GM21529 (cell line): ENCODE results near the gene JUND.

Source experiments
- ATAC-seq: cut with Tn5 transposase; IDR thresholded peaks from one replicate; pipeline ENCODE4 v1.9.1; 2021; ENCODE audit not compliant: unreplicated experiment

JUND gene

DNA sequence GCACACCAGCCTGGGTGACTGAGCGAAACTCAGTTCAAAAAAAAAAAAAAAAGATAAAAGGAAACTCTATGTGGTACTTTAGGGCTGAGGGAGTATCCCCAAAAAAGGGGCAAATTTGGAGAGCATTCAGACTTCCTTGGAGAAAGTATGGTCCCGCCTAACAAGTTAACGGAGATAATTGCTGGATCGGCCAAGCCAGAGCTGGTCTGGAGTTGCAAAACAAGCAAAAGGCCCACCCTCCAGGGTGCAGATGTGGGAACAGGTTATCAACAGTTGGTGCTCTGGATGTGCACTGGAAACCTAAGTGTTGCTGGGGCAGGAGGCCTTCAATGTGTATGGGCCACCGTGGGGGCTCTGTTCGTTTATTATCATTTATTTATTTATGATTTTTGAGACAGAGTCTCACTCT, 10.0 kb downstream of the JUND start:
- ATAC-seq = no peak

DNA sequence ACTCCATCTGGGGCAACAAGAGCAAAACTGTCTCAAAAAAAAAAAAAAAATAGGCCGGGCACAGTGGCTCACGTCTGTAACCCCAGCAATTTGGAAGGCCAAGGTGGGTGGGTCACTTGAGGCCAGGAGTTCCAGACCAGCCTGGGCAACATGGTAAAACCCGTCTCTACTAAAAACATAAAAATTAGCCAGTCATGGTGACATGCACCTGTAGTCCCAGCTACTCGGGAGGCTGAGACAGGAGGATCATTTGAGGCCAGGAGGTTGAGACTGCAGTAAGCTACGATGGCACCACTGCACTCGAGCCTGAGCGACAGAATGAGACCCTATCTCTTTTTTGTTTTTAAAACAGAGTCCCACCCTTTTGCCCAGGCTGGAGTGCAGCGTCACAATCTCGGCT, 11.1 kb downstream of the JUND start:
- ATAC-seq = no peak

DNA sequence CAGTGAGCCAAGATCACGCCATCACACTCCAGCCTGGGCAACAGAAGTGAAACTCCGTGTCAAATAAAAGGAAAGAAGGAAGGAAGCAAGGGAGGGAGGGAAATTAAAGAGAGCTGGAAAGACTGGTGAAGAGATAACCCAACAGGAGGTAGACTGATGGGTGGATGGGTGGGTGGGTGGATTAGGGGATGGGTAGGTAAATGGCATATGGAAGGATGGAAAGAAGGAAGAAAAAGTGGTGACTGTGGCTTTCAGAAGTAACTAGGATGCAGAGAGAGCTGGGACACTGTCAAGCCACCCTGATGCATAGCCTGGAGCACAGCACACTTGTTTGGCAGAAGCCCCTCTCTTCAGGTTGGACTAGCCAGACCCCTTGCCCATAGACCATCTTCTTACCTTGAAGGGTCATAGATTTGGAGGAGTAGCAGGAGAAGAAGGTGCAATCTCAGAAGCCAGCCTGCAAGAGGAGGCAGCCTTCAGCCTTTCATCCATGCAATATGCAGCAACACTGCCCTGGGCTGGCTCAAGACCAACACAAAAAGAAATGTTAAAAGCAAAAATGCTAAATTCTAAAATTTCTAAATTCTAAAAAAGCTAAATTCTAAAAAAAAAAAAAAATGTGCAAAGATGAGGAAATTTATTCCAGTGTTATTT, 12.2 kb downstream of the JUND start:
- no peak for ATAC-seq

DNA sequence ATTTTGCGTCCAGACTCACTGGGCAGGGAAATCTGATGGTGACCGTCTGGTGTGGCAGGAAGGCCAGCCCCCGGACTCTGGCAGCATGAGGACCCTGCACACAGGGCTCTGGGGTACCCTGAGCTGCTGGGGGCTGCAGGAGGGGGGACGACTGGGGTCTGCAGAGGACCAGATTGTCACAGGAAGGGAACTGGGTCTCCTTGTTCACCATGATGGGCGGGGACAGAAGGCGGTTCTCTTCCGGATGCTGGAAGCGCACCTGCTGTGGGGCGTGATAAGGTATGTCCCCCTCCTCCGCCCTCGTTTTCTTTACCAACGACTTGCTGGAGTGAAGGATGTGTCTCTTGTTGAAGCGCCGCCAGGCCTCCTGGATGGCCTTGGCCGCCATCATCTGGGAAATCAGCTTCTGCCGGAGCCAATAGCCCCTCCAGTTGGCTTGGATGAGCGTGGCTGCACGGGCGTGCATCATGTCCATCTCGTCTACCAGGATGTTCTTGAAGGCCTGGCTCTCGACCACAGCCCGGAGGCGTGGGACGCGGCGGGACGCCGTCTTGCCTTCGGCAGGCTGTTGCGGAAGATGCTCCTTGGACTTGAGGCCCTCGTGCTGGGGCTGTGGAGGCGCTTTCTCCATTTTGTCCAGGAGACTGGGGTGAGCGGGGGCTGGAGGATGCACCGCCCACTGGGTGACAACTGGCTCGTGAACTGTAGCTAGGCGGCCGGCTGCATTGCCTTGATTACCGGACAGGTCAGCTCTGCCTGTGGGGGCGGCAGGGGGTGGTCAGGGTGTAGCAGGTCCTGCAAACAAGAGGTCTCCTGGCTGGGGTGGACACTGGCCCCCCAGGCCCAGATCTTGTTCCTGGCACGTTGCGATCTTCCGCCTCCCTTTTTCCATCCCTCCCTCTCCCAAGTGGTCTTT, 14.4 kb downstream of the JUND start:
- no peak for ATAC-seq

DNA sequence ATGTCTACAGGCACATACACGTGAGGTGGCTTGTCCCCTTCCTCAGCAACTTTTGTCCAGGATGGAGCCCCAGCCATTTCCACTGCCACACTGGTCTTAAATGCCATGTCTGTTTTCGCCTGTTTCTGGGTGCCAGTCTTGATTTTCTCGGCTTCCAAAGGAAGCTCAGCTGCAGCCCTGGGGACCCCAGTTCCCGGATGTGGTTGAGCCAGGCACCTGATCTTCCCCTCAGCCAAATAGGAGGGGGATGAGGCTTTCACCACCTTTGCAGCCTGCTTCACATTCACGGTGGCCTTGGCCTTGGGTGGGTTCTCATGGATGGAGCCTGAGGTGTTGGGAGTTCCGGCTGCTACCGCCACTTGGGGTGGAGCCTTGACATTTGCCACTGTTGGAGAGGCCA, 15.8 kb downstream of the JUND start:
- ATAC-seq = no peak

DNA sequence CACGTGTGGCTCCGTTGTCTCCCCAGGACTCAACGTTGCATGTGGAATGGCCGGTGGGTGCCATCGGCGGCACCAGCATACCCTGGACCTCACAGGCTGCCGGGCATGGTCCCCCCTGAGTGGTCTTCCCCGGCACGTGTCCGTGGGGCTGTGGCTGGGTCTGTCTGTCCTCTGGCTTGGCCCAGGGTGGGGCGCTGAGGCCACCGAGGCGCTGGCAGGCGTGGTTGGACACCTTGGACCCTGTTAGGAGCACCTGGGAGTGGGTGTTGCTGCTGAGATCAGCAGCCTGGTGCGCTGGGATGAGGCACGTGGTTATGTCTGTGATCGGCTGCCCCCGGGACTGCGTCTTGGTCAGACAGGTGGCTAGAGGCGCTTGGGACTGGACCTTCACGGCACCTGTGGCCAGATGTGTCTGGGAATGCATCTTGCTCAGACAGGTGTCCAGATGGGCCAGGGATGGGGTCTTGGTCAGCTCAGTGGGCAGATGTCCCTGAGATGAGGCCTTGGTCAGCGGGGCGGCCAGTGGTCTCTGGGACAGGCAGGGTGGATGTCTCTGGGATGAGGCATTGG, 16.4 kb downstream of the JUND start:
- no peak for ATAC-seq

DNA sequence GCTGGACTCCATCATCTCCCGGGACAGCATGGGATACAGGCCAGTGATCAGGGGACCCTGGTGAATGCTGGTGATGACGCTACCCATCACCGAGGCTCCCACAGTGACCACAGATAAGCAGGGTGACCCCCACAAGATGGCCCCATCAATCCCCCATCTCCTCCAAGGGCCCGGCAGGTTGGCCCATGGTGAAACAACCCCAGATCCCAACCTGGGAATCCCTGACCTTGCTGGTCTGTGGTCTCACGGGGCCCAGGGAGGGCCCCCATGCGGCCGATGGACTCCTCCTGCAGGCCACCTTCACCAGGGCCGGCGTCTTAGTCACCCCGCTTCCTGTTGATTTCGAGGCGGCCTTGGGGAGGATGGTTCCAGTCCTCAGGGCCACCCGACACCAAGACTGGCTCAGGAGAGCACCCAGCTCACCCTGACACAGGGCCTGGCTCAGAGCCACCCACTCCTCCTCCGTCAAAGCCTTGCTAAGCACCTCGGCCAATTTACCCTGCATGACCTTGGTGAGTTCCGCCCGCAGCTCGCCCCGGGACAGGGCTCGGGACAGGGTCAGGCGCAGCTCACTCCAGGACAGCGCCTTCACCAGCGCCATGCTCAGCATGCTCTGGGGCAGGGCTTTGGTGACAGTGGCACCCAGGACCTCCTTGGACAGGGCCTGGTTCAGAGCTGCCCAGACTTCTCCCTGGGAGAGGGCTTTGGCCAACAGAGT, 17.1 kb downstream of the JUND start:
- no peak for ATAC-seq

DNA sequence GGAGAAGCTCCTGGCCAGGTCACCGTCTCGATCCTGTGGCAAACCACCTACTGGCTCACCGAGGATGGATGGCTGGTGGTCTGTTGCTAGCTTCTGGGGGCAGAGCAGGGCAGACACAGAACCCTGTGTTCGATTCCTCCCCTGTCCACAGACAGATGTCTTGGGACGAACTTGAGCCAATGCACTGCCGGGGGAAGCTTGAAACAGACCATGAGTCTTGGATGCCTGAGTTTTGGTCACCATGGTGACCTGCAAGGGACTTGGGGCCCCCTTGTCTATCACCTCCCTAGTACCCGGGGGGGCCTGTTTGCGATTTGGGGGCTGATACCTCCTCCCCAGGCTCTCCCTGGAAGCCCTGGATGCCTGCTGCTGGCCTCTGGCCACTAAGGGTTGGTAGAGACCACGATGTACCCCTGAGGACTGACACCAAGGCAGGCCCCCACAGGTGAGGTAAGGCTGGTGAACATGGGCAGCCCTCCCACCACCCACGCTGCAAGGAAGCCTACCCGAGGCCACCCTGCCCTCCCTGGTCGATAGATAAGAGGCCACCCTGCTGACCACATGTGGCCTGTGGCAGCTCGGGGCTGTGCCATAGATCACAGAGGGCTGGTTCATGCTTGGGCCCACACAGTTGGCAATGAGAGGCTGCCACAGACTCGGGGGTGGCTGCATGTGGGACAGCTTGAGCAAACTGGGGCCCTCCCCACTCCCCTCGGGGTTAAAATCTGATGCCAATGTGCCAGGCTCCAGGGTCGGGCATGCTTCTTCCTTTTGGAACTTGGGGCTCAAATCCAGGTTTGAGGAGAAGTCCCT, 17.9 kb downstream of the JUND start:
- ATAC-seq = no peak

DNA sequence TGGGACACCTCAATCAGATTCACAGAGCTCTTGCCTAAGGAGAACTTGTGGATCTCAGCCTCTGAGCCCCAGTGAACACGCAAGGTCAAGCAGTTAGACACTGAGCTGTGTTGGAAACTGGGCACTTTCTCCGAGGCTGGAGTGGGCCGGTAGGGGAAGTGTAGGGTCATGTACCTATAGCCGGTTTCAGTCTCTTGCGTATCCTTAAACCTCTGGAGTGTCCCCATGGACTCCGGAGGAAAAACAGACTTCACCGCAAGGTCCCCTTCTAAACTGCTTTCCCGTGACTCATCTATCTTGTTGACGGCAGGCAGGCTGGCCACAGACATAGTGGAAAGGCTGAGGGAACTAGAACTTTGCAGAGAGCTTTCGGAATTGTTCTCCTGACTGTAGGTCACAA, 18.5 kb downstream of the JUND start:
- no peak for ATAC-seq

DNA sequence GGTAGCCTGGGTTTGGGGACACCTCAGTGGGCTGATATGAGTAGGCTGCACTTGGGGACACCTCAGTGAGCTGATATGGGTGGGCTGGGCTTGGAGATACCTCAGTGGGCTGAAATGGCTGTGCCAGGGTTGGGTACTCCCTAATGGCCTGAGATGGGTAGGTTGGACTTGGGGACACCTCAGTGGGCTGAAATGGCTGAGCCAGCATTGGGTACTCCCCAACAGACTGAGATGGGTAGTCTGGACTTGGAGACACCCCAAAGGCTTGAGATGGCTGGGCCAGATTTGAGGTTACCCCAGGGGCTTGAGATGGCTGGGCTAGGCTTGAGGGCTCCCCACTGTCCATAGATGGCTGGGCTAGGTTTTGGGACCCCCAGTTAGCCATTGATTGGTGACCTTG, 19.3 kb downstream of the JUND start:
- ATAC-seq = no peak

DNA sequence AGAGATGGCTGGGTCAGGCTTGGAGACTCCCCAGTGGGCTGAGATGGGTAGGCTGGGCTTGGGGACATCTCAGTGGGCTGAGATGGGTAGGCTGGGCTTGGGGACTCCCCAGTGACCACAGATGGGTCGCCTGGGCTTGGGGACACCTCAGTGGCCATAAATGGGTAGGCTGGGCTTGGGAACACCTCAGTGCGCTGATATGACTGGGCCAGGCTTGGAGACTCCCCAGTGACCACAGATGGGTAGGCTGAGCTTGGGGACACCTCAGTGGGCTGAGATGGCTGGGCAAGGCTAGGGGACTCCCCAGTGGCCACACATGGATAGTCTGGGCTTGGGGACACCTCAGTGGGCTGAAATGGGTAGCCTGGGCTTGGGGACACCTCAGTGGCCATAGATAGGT, 19.9 kb downstream of the JUND start:
- ATAC-seq = no peak

DNA sequence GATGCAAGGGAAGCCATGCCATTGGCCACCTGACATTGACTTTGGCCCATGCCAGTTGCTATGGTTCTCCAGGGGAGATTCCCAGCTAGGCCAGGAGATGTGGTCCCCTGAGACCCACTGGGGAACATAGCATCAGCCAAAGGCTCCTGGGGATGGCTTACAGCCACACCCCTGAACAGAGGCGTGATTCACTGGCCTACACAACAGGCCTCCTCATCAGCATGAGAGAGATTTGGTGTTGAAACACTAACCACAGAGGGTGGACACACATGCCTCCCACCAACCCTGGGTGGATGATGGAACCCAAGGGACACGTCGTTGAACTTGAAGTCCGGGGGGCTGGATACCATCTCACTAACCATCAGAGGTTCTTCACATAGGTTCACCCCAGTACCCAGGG, 21.5 kb downstream of the JUND start:
- ATAC-seq = no peak

DNA sequence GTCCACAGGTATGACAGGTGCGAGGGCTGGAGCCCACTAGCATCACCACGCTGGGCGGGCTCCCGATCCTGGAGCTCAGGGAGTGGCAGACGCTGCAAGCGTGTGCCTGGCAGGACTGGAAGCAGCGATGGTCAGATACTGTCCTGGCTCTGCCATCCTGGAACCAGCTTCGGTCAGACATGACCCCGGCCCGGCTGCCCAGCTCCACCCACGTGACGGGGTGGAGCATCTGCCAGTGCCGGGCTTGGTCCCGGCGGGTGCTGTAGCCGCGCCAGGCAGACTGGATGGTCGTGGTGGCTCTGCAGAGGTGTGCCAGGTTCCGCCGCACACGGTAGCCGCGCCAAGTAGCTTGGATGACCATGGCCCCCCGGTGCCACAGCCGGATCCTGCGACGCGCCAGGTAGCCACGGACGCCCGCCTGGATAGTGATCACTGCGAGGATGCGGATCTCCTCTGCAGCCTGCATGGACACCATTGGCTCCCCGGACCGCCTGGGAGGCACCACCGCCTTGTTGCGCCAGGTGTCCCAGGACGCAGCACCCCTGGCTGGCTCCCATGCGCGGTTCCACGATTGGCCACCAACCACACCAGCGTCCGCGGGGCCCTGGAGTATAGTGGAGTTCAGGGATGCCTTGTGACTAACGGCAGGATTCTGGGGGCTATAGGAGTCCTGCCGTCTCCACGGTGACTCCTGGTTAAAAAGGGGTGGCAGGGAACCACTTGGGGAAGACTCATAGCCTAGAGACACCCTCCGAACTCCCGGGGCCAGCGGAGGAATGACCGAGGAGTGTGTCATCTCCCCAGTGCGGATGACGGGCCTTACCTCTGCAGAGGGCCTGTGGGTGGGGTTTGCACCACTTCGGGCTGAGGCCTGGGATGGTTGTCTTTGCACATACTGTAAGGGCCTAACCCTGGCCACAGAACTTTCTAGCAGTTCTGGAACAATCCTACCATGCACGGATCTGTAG, 23.6 kb downstream of the JUND start:
- ATAC-seq = no peak

DNA sequence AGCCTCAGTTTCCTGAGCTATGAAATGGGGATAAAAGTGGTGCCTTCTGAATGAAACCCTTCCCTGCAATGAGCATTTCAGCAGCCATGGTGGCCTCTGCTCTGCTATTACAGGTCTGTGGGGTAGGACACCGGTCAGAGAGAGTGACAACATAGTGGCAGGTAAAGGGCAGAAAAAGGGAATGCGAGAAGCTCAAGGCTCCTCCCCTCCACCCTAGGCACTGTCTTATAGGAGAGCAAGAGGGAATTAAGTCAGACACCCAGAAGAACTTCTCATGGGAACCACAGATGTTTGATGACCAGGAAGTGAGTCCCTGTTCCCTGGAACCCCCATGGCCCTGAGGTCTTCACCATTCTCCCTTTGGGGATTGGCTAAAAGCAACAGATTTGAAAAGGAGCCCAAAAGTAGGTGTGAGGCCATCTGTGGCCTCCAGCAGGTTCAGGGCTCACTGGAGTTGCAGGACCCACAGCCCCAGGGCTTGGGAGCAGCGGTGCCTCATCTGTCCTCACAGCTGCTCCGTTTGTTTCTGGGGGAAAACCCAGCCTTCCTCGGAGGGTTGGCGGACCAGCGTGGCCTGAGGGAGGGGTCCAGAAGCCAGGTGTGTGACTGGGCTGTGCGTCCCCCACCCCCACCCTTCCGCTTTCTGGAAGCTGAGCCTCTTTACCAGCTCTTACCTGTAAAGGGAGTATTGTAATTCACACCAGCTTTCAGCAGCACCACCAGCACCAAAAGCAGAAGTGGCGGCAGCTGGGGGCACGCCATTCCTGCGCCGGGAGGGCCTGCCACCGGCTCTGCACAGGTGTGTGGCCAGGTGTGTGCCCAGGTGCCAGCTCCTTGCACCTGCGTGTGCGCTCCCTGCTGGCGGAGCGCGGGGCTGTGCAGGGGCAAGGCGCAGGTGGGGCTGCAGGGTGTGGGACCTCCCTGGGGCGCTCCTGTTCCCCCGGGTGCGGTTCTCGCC, 26.6 kb downstream of the JUND start:
- ATAC-seq = no peak

DNA sequence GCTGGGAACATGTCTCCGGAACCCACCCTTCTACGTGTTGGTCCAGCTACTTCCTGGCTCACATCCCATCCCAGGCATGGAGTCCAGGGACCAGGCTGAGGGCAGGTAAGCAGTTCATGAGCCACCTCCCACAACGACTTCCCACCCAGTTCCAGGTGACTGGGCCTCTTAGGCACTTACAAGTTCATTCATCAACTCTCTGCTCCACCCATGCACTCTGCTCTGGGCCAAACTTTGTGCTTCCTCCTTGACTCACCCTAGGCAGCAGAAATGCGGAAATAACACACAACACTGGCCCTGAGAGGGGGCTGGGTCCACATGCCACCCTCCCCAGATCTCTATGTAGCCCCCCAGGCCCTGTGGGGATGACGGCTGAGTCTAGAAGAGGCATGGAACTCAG, 27.7 kb downstream of the JUND start:
- ATAC-seq = no peak

DNA sequence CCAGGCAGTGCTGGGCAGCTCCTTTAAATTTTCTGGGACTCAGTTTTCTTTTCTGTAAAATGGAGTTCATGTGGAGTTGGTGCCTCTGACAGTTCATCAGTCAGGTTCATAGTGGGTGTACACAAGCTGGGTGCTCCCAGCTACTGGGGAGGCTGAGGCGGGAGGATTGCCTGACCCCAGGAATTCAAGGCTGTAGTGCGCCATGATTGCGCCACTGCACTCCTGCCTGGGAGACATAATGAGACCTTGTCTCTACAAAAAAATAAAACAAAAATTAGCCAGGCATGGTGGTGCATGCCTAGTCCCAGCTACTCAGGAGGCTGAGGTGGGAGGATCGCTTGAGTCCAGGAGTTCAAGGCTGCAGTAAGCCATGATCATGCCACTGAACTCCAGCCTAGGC, 28.3 kb downstream of the JUND start:
- no peak for ATAC-seq

DNA sequence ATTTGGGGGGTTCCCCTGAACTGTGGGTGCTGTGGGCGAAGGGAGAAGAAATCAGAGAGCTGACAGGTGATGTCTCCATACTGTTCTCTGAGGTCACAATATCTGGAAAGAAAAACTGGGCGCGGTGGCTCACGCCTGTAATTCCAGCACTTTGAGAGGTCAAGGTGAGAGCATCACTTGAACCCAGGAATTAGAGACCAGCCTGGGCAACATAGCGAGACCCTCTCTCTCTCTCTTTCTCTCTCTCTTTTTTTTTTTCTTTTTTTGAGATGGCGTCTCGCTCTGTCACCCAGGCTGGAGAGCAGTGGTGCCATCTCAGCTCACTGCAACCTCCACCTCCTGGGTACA, 29.1 kb downstream of the JUND start:
- ATAC-seq = no peak

DNA sequence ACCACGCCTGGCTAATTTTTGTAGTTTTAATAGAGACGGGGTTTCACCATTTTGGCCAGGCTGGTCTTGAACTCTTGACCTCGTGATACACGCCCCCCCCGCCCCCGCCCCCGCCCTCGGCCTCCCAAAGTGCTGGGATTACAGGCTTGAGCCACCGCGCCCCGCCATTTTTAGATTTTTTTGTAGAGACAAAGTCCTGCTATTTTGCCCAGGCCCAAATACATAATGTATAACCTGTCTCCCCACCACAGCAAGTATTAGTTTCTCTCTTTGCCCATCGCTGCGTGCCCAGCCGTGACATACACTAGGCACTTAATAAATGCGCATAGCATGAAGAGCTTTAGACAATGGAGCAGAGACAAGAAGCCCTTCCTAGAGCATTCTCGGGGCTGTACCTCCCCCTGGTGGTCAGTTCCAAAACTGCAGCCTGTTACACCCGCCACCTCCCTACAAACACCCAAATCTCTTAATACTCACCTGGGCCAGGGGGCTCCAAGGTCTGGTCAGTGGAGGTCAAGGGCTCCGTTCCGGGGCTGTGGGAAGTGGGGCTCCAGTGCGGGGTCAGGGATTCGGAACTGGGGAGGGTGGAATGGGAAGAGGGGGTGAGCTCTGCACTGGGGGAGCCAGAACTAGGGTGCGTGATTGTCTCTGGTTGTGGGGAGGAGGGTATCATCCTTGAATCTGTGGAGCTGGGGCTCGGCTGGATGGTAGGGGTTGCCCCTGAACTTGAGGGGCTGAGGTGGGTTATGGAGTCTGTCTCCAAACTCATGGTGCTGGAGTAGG, 29.6 kb downstream of the JUND start:
- no peak for ATAC-seq
